Measurements from ENCODE around the gene RPSA. TPM values are rescaled to one million over a fixed set of nuclear protein-coding genes. Genes with fewer than 3 reads are reported as not detected.

The RPSA gene
- total and polyA plus RNA-seq, 2 experiments from 2014 or later, result 1,591 to 1,827 TPM

DNA sequence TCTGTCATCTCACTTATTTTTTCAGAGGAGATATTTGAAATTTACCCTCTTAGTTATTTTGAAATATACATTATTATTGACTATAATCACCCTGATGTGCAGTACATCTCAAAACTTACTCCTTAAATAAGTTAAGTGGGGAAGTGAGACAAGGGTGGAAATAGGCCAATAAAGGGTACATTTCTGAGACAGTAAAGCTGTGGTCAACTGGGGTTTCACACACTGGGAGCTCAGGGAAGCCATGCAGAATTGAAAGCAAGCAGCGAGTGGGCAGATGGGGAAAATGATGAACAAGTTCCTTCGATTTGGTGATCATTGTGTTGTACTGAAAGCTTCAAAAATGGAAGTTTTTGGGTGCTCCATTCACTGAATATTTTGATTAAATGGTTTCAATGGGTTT lies 39.4 kb downstream of the RPSA start (continued):
- TF ChIP-seq CTCF (conservative IDR thresholded peaks at IDR 0.05; ENCODE audit: low read depth in 2 of 2) (no peak), CREB1 (CRISPR knock-in tag; IDR thresholded peaks at IDR 0.05; ENCODE audit: low read depth) (no peak), EZH2phosphoT487 (IDR thresholded peaks at IDR 0.05; ENCODE audit: unreplicated experiment) (no peak), JUNB (IDR thresholded peaks at IDR 0.05; ENCODE audit: unreplicated experiment) (no peak), ZNF114 (CRISPR knock-in tag; IDR thresholded peaks at IDR 0.05) (no peak), STAT1 (IDR thresholded peaks at IDR 0.05; ENCODE audit: unreplicated experiment) (no peak)

GRCh38 chr3:39446444-39446843 lies 39.9 kb downstream of the RPSA start:
- Mint-ChIP-seq H3K27ac (no peak overlapping the region), H3K36me3 (ENCODE audit: low read depth) (no peaks in the 10 kb centered on the region), H3K9me3 (no peaks in the 10 kb centered on the region), H3K27me3 (ENCODE audit: insufficient read depth, low read depth, poor library complexity) (no peaks in the 10 kb centered on the region), H3K4me3 (no peak overlapping the region), H3K4me1 (peaks cover 2% of the 10 kb centered on the region; the same call in 2 of the 3 replicates)
- Histone ChIP-seq H4K20me1 (replicated peaks; ENCODE audit: insufficient read depth) (no peaks in the 10 kb centered on the region), H3K4me1 (ENCODE audit: insufficient read depth) (0 out of 2 replicates have a peak, but pooled peaks cover 5% of the 10 kb centered on the region), H3K27ac (ENCODE audit: low read depth) (no peak overlapping the region), H3K9me2 (ENCODE audit: insufficient read depth) (no peaks in the 10 kb centered on the region), H3K4me2 (no peak overlapping the region), H3F3A (replicated peaks; ENCODE audit: low read depth) (no peaks in the 10 kb centered on the region), H3K27me3 (ENCODE audit: insufficient read depth) (no peaks in the 10 kb centered on the region), H3K4me3 (no peak overlapping the region), H3K36me3 (ENCODE audit: insufficient read depth) (no peaks in the 10 kb centered on the region), H2AFZ (no peak overlapping the region), H3K79me2 (replicated peaks; ENCODE audit: insufficient read depth) (no peaks in the 10 kb centered on the region)
- DNase-seq (ENCODE audit: low spot score), result no peak
- TF ChIP-seq, protein P1, sequence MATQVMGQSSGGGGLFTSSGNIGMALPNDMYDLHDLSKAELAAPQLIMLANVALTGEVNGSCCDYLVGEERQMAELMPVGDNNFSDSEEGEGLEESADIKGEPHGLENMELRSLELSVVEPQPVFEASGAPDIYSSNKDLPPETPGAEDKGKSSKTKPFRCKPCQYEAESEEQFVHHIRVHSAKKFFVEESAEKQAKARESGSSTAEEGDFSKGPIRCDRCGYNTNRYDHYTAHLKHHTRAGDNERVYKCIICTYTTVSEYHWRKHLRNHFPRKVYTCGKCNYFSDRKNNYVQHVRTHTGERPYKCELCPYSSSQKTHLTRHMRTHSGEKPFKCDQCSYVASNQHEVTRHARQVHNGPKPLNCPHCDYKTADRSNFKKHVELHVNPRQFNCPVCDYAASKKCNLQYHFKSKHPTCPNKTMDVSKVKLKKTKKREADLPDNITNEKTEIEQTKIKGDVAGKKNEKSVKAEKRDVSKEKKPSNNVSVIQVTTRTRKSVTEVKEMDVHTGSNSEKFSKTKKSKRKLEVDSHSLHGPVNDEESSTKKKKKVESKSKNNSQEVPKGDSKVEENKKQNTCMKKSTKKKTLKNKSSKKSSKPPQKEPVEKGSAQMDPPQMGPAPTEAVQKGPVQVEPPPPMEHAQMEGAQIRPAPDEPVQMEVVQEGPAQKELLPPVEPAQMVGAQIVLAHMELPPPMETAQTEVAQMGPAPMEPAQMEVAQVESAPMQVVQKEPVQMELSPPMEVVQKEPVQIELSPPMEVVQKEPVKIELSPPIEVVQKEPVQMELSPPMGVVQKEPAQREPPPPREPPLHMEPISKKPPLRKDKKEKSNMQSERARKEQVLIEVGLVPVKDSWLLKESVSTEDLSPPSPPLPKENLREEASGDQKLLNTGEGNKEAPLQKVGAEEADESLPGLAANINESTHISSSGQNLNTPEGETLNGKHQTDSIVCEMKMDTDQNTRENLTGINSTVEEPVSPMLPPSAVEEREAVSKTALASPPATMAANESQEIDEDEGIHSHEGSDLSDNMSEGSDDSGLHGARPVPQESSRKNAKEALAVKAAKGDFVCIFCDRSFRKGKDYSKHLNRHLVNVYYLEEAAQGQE (IDR thresholded peaks at IDR 0.05; ENCODE audit: unreplicated experiment), result no peak
- TF ChIP-seq POLR2AphosphoS5 (IDR thresholded peaks at IDR 0.05; ENCODE audit: low read depth) (no peak), CREB1 (CRISPR knock-in tag; IDR thresholded peaks at IDR 0.05; ENCODE audit: low read depth) (no peak), CTCF (conservative IDR thresholded peaks at IDR 0.05; ENCODE audit: low read depth in 2 of 2) (no peak), STAT1 (IDR thresholded peaks at IDR 0.05; ENCODE audit: unreplicated experiment) (no peak), ZNF114 (CRISPR knock-in tag; IDR thresholded peaks at IDR 0.05) (no peak), JUNB (IDR thresholded peaks at IDR 0.05; ENCODE audit: unreplicated experiment) (no peak)
- TF ChIP-seq, protein P2, sequence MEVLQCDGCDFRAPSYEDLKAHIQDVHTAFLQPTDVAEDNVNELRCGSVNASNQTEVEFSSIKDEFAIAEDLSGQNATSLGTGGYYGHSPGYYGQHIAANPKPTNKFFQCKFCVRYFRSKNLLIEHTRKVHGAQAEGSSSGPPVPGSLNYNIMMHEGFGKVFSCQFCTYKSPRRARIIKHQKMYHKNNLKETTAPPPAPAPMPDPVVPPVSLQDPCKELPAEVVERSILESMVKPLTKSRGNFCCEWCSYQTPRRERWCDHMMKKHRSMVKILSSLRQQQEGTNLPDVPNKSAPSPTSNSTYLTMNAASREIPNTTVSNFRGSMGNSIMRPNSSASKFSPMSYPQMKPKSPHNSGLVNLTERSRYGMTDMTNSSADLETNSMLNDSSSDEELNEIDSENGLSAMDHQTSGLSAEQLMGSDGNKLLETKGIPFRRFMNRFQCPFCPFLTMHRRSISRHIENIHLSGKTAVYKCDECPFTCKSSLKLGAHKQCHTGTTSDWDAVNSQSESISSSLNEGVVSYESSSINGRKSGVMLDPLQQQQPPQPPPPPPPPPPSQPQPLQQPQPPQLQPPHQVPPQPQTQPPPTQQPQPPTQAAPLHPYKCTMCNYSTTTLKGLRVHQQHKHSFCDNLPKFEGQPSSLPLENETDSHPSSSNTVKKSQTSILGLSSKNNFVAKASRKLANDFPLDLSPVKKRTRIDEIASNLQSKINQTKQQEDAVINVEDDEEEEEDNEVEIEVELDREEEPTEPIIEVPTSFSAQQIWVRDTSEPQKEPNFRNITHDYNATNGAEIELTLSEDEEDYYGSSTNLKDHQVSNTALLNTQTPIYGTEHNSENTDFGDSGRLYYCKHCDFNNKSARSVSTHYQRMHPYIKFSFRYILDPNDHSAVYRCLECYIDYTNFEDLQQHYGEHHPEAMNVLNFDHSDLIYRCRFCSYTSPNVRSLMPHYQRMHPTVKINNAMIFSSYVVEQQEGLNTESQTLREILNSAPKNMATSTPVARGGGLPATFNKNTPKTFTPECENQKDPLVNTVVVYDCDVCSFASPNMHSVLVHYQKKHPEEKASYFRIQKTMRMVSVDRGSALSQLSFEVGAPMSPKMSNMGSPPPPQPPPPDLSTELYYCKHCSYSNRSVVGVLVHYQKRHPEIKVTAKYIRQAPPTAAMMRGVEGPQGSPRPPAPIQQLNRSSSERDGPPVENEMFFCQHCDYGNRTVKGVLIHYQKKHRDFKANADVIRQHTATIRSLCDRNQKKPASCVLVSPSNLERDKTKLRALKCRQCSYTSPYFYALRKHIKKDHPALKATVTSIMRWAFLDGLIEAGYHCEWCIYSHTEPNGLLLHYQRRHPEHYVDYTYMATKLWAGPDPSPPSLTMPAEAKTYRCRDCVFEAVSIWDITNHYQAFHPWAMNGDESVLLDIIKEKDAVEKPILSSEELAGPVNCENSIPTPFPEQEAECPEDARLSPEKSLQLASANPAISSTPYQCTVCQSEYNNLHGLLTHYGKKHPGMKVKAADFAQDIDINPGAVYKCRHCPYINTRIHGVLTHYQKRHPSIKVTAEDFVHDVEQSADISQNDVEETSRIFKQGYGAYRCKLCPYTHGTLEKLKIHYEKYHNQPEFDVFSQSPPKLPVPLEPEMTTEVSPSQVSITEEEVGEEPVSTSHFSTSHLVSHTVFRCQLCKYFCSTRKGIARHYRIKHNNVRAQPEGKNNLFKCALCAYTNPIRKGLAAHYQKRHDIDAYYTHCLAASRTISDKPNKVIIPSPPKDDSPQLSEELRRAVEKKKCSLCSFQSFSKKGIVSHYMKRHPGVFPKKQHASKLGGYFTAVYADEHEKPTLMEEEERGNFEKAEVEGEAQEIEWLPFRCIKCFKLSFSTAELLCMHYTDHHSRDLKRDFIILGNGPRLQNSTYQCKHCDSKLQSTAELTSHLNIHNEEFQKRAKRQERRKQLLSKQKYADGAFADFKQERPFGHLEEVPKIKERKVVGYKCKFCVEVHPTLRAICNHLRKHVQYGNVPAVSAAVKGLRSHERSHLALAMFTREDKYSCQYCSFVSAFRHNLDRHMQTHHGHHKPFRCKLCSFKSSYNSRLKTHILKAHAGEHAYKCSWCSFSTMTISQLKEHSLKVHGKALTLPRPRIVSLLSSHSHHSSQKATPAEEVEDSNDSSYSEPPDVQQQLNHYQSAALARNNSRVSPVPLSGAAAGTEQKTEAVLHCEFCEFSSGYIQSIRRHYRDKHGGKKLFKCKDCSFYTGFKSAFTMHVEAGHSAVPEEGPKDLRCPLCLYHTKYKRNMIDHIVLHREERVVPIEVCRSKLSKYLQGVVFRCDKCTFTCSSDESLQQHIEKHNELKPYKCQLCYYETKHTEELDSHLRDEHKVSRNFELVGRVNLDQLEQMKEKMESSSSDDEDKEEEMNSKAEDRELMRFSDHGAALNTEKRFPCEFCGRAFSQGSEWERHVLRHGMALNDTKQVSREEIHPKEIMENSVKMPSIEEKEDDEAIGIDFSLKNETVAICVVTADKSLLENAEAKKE (CRISPR knock-in tag; IDR thresholded peaks at IDR 0.05), result no peak
- no peak for ATAC-seq
